ENCODE results near the gene RTL9.

- TF ChIP-seq CTCF (IDR thresholded peaks at IDR 0.05): no peak
- TF ChIP-seq CDX4 (CRISPR knock-in tag; IDR thresholded peaks at IDR 0.05; ENCODE audit: borderline replicate concordance): no peak
- no peak for TF ChIP-seq TCF7 (CRISPR knock-in tag; IDR thresholded peaks at IDR 0.05; ENCODE audit: low read depth)
- TF ChIP-seq CREB1 (CRISPR knock-in tag; IDR thresholded peaks at IDR 0.05): no peak
- no peak for TF ChIP-seq CBFB (CRISPR knock-in tag; IDR thresholded peaks at IDR 0.05; ENCODE audit: low read depth)
- no peak for TF ChIP-seq ATF6 (CRISPR knock-in tag; IDR thresholded peaks at IDR 0.05)
- no peak for TF ChIP-seq E2F1 (CRISPR knock-in tag; IDR thresholded peaks at IDR 0.05)
These were observed 24.8 kb downstream of the RTL9 start for GRCh38 chrX:110383414-110383813.
